HUDEP-2 (cell line): ENCODE measurements around the gene PIM3.

Source experiments
- DNase-seq, 76 experiments: peaks; one replicate each; lab custom pipeline; 2025; ENCODE audit not compliant: unreplicated experiment in 76 of 76; lab: John Stamatoyannopoulos, UW

PIM3 gene

DNA sequence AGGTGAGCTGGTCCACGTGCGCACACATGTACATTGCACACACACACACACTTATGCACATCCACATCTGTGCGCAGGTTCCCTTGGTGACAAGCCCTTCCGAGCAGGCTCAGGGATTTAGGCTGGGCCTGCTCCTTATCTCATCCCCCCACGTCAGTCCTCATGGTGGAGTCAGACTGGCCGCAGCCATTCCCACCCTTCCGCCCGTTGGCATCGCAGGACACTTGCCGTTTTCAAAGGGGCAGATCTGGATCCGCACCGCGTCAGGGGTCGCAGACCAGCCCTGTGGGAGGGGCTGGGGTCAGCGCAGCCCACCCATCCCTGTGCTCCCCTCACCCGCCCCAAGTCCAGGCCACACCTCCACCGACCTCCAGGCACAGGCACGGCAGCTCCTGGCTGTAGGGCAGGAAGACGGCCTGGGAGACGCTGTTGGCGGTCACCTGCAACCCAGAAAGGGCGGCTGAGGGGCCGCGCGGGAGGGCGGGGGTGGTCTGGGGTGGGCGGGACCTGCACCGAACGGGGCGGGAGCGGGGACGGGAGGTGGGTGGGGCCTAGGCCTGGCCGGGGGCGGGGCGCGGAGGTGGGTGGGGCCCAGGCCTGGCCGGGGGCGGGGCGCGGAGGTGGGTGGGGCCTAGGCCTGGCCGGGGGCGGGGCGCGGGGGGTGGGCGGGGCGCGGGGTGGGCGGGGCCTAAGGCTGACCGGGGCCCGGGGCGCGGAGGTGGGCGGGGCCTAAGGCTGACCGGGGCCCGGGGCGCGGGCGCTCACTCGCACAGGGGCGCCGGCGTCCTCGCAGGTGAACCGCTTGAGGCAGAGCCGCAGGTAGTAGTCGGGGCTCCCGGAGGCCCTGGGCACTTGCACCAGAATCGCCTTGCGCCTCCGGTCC lies 38.7 kb downstream of the PIM3 start:
- DNase-seq, result peak in 21 of 76 experiments; percentile 10 to 57 (median 34)

DNA sequence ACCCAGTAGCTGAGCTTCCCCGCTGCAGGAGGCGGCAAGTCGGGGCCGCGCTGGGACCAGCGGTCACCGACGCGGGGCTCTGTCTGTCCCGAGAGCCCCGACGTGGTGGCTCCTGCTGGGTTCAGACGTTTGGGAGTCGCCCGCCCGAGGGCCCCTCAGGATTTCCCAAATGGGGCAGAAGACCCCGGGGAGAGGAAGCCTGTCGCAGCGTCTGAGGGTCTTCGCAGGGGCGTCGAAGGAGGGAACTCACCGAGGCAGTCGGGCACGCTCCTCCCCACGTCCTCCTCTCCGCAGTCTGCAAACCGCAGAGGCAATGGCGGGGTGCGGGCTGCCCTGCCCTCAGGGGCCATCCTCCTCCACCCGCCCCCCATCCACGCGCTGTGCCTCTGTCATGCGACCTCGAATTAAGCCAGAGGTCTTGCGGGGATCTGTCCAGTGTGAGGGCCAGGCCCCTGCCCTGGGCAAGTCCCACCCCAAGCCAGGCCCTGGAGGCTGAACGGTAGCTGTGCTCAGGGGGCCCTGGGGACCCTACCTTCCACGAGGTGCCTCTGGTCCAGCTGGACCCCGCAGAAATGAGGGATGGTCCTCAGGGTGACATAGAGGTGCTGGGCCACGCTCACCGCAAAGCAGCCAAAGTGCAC lies 39.5 kb downstream of the PIM3 start:
- no peak for DNase-seq

DNA sequence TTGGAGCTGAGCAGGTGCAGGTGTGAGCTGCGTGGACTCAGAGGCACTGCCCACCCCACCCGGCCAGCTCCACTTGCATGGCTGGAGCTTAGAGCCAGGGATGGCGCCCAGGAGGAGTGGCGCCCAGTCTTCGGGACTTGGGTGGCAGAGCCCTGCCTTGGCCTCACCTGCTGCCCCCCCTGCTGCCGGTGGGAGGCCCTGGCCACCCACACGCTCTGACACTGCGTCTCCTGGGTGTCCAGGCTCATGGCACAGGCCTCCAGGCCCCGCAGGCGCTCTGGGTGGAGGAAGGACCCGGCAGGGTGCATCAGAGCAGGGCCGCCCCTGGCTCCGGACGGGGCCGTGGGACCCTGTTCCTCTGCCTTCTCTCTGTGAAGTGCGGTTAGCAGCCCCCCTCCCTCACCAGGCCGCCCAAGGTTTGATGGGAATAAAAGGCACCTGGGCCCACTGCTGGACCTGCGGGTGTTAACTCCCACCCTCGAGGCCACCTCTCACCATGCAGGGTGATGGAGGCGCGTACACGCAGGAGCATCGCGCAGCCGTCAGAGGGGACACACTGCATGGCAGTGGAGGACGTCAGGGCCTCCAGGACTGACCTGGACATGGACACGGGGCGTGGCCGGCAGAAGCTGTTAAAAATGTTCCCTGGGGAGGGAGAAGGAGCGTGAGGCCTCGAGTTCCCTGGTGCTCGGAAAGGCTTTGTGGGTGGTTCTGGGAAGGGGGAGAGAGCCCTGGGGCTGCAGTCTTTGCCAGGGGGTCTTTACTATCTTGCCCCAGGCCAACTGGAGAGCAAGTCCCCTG lies 40.2 kb downstream of the PIM3 start:
- no peak for DNase-seq

DNA sequence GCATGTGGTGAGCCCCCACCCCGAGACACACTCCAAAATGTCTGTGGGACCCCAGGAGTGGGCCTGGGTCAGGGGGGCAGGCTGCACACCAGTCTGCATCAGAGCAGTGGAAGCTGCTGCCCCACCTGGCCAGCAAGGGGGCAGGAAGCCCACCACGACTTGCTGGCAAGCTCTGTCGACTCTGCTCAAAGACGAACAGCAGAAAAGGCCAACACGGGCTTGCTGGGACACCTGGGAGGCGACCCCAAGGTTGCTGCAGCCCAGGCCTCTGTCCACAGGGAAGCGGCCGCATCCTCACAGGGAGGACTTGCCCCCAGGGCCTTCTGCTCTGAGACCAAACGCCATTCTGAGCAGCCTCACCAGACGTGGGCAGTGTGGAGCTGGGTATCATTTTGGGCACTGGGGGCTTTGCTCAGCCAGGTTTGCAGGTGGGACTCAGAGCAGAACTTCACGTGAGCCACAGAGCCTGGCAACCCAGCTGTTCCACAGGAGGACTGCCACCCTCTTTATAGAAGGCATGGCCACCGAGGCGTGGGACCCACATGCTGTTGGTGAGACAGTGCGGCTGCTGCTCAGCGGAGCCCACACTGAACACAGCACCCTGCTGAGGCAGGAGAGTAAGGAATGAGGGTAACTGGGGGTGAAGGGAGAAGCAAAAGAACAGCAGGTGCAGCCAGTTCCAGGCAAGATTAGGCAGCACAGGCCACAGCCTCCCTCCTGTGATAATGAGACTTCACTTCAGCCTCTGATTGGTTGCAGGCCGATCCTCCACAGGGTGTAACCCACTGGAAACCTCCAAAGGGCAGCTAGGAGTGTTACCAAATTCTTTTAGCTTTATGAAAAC lies 41.0 kb downstream of the PIM3 start:
- peak in 68 of 76 experiments; percentile 8 to 85 (median 57) for DNase-seq

DNA sequence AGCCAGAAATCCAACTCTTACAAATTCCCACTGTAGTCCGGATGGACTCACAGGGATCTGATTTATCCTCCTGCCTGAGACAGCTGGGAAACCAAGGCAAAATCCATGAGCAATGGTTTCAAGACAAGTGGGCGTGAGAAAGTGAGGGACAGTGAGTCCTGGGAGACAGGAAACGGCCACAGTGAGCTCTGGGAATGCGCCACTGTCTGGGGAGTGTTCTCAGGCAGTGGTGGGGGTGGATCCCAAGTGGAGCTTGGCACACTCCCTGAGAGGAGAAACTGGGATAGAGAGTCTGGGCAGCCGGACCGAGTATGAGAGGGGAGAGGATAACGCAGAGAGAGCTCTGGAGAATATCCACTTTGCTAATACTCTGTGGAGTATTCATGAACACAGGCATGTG lies 42.2 kb downstream of the PIM3 start:
- DNase-seq, result no peak

DNA sequence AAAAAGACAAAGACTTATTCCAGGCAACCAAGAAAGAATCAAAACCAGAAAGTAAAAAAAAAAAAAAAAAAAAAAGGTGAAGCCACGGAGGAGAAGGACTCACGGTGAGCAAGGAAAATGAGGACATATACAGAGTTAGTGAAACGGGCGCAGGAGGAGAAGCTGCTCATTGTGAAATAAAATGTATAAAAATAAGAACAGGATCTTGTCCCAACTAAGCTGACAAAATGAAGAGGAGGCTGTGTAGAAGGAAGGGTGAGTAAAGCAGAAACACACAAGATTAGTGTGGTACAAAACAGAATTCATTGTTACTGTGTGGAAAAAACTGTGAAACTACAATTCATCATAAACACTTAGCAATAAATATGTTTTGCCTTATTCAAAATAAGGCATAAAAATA lies 44.3 kb downstream of the PIM3 start:
- DNase-seq, result no peak

DNA sequence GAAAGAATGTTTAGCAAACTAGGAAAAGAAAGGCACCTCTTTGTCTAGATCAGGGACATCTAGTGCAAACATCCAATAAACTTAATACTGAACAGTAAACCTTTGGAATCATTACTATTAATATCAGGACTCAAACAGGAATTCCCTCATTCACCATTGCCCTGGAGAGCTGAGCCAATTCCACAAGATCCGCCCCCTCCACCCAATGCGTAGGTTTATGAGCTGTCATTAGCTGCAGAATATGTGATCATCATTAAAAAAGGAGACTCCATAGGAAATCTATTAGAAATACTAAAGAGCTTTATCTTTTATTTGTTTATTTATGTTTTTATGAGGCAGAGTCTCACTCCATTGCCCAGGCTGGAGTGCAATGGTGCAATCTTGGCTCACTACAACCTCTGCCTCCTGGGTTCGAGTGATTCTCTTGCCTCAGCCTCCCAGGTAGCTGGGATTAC lies 46.5 kb downstream of the PIM3 start:
- no peak for DNase-seq

DNA sequence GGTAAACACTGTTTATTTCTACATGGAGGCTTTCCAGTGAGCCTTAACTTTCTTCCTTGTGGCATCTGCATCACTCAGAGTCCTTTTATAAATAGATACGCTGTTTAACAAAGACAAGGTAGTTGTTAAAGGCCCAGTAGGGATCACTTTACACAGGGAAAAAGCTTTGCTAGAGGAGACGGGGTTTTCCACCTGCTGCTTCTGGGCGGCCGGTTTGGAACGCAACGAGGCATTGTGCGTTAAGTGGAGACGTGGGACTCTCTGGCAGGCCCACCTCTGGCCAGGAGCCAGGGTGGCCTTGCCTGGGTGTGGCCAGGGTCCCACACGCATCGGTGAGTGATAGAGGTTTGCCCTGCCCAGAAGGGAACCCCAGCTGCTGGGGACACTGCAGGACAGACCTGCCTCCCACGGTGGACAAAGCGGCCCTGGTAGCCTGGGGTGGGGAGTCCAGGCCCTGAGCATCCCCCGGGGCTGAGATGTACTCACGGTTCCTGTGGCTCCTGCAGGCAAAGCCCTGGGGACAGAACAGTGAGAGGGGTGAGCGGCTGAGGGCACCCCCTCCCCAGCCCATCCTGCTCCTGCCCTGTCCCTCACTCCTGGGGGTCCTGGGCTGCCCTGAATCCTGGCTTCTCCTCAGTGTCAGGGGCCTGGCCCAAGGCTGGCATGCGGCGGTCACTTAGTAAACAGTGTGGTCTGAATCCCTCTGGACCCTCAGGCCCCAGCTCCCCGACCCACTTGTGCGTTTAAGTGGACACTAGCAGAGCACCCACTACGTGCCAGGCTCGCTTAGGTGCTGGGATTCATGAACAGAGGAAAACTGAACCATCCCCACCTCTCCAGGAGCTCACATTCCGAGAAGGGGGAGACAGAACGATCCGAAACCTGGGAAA lies 47.8 kb downstream of the PIM3 start:
- no peak for DNase-seq

DNA sequence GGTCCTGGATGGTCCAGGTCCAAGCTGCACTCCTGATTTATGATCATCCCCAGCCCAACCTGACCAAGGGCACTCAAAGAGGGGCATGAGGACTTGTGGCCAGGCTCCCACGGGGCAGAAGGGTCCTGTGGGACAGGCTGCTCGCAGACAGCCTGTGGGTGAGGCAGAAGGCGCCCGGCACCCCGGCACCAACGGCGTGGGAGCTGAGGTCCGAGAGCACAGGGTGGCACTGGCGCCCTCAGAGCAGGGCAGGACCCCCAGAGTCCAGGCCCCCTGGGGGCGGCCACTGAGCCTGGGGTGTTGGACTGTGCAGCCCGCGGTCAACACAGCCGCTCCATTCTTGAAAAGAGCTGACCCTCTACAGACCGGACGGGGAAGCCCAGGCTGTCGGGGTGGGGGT lies 48.7 kb downstream of the PIM3 start:
- no peak for DNase-seq

DNA sequence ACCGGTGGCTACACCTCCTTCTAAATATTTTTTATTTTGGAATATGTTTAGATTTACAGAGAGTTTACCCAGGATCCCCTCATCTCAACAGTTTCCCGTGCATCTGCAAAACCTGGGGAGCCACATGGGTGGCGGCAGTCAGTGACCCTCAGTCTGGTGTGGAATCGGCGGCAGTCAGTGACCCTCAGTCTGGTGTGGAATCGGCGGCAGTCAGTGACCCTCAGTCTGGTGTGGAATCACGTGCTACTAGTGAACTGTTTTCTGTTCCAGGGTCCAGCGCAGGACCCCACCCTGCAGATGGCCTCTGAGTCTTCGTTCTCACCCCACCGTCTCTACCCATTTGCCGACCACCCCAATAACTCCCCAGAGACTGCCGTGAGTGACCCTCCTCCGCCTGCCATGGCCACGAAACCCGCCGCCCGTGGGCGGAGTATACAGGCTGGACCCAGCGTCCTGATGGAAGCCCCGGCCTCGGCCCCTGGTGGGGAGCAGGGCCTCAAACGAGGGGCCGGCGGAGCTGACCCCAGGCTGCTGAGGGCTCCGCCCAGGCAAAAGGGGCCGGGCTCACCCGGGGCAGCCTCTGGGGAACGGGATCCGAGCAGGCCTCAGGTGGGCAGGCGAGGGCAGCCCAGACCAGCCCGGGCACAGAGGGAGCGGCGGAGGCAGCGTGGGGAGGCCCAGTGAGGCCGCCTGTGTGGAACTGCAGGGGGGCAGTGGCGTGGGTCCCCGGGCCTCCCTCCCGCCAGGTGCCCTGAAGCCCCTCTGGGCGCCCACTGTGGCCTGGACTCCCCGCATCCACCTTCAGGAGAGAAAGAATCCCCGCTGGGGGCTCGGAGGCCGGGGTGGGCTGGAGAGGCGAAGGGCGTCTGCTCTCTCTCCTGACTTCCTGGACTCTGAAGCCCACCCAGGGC lies 49.4 kb downstream of the PIM3 start:
- DNase-seq, result no peak

DNA sequence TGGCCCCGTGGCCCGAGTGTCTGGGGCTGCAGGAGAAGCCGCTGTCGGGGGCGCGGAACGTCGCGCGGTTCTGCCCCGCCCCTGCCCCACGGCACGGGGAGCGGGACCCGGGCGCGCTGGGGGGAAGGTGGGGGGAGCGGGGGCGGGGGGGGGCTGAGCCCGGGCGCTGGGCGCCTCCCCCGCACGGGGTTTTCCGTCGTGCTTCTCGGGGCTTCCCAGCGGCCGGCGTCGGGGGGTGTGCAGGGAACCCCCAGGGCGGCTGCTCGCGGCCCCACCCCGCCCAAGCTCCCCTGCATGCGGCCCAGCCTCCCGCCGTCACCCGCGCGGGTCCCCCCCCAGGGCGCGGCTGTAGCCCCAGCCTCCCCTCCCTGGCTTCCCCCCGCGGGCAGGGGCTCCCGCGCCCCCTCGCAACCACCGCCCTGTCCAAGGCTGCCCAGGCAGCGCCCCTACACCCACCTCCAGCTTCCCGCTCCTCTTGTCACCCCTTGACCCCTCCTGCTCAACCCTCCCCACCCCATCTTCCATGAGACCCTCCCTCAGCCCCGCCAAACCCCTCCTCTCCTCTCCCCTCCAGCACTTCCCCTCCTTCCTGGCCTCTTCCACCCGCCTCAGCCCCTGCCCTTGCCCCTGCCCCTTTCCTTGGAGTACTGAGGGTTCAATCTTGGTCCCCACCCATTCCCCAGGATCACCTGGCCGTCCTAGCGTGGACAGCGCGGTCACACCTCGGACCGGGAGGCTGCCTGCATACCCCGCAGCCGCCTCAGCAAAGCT lies 50.3 kb downstream of the PIM3 start:
- DNase-seq, result no peak

DNA sequence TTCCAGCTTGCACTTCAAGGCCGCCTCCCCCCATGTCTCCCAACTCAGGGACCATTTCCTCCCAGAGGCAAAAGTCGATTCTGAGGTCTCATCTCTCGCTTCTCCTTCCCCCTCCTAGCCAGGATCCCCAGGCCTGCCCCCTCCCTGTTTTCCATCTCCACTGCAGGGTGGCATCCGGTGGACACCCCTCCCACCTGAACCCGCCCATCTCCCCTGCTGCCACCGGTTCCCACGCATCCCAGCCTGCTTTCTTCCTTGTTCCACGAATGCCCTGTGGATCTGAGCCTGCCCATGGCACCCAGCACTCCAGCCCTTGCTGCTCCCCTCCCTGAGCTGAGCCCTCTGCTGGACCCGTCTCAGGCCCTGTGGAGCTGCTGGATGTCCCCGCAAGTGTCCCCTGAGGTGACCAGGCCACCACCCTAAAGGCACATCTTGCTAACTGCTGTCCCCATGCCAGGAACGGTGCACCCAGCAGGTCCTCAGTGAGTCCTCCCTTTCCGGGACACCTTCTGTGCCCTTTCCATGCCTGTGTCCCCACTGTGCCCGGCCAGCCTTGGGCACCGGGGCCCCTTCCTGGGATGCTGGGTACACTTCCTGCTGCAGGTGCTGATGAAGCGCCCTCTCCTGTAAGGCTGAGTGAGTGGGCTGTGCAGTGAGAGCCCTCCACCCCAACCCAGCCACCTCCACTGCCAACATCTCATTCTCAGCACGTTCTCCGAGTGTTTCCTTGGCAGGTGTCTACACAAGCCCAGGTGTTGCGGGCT lies 51.1 kb downstream of the PIM3 start:
- DNase-seq, result no peak

DNA sequence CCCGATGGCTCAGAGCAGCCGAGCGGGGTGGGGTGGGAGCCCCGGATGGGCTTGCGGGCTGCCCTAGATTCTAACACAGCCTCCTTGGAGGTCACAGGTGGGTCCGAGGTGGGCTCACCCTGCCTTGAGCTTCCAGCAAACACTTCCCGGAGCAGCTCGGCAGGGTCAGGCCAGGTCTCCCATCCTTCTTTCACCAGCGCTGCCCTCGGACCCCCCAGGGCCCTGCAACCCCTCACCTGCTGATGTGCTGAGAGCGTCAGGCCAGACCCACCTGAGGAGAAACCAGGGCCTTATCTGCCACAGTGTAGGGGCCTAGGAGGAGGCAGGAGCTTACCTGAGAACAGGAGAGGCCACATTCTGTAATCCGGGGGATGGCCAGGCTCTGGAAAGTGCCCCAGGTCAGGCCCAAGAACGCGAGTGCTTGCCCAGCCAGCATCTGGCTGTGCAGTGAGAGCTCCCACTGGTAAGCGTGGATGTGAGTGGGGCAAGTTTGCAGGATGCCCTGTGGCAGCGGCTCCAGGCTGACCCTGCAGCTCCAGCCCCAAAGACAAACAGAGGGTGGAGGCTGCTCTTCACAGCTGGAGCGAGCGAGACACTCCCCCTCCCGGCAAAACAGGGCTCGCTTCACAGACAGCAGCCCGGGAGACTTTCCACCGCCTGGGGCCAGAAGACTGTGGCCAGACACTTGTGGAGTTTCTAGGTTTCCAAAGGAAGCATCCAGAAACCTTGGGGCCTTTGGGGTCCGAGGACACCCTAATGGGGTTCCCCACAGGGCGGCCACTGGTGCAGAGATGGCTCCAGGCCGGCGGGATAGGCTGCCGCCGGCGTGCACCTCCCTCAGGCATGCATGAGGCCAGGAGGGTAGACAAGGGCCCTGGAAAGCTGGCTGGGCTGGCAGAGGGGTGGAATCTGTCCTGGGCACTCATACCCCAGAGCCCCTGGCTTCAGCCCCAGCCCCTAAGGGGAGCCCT lies 51.9 kb downstream of the PIM3 start, which contains the start of gene IL17REL:
TSS of gene IL17REL (minus strand) at position 555 of the 971 bp plus-strand sequence. CDS start at position 436, 119 bp downstream.
- no peak for DNase-seq
